ENCODE data around the gene IL36RN. TPM values are rescaled to one million over a fixed set of nuclear protein-coding genes. Genes with fewer than 3 reads are reported as not detected.

IL36RN gene
- total RNA-seq, 1 donor from 2014 or later: not detected

DNA sequence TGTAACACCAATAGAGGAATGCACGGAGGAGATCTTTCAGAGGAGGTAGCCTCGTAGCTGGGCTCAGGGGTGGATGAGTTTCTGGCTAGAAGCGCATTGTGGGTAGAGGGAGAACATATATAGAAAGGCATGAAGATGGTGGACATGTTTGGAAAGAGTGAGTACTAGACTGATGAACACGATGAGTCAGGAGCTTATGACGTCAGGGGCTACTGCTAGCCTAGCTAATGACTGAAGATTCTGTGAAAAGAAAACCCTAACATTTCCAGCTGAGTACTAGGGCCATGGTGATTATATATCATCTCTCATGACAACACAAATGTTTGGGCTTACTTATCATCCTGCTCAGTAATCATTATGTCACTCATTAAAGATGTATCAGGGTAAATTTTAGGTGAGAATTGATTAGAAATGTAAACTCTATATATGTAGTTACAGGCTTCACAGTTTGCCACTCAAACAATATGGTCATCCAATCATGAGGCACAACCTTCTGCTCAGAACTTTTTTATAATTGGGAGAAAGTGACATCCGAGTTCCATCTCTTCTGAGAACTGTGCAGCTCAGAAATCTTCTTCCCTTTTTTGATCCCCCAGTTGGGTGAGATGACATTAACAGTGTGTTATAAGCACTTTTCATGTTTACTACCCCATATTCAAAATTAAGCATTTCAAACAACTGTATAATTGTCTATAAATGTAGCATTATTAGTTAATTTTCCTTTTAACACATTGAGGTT lies 46.2 kb downstream of the IL36RN start:
- no peak for DNase-seq (ENCODE audit: low spot score, unreplicated experiment)
- TF ChIP-seq, protein P1, sequence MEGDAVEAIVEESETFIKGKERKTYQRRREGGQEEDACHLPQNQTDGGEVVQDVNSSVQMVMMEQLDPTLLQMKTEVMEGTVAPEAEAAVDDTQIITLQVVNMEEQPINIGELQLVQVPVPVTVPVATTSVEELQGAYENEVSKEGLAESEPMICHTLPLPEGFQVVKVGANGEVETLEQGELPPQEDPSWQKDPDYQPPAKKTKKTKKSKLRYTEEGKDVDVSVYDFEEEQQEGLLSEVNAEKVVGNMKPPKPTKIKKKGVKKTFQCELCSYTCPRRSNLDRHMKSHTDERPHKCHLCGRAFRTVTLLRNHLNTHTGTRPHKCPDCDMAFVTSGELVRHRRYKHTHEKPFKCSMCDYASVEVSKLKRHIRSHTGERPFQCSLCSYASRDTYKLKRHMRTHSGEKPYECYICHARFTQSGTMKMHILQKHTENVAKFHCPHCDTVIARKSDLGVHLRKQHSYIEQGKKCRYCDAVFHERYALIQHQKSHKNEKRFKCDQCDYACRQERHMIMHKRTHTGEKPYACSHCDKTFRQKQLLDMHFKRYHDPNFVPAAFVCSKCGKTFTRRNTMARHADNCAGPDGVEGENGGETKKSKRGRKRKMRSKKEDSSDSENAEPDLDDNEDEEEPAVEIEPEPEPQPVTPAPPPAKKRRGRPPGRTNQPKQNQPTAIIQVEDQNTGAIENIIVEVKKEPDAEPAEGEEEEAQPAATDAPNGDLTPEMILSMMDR (IDR thresholded peaks at IDR 0.05; ENCODE audit: unreplicated experiment): no peak
- no peak overlapping the region for H3K4me3 Mint-ChIP-seq (ENCODE audit: low read depth)
- H3K27me3 Mint-ChIP-seq: peaks cover 29% of the 10 kb centered on the region
- no peak overlapping the region for H3K27ac Mint-ChIP-seq
- peaks cover 2% of the 10 kb centered on the region for H3K4me1 Mint-ChIP-seq (ENCODE audit: low read depth)
- peaks cover 12% of the 10 kb centered on the region for H3K9me3 Mint-ChIP-seq (ENCODE audit: low read depth)
- no peaks in the 10 kb centered on the region for H3K36me3 Mint-ChIP-seq (ENCODE audit: insufficient read depth)

DNA sequence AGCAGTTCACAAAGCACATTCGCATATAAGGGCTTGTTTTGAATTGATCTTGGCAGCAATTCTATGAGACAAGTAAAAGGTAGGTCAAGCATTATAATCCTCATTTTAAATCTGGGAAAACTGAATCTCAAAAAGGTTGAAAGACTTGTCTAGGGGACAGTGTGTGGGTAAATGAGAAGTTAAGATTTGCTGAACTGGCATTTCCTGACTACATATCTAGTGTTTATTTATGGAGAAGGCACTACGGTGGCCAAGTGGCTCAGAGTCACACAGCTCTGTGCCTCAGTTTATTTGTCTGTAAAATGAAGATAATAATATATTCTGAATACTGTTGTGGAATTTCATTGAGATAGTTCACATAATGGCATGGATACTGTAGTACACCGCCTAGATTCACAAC lies 52.1 kb downstream of the IL36RN start:
- H3K4me1 Mint-ChIP-seq (ENCODE audit: low read depth): no peaks in the 10 kb centered on the region
- no peaks in the 10 kb centered on the region for H3K9me3 Mint-ChIP-seq (ENCODE audit: low read depth)
- TF ChIP-seq, protein P1 (IDR thresholded peaks at IDR 0.05; ENCODE audit: unreplicated experiment): no peak
- H3K36me3 Mint-ChIP-seq (ENCODE audit: insufficient read depth): no peaks in the 10 kb centered on the region
- H3K27ac Mint-ChIP-seq: no peak overlapping the region
- peaks cover 13% of the 10 kb centered on the region for H3K27me3 Mint-ChIP-seq
- no peak for DNase-seq (ENCODE audit: low spot score, unreplicated experiment)
- H3K4me3 Mint-ChIP-seq (ENCODE audit: low read depth): no peak overlapping the region

DNA sequence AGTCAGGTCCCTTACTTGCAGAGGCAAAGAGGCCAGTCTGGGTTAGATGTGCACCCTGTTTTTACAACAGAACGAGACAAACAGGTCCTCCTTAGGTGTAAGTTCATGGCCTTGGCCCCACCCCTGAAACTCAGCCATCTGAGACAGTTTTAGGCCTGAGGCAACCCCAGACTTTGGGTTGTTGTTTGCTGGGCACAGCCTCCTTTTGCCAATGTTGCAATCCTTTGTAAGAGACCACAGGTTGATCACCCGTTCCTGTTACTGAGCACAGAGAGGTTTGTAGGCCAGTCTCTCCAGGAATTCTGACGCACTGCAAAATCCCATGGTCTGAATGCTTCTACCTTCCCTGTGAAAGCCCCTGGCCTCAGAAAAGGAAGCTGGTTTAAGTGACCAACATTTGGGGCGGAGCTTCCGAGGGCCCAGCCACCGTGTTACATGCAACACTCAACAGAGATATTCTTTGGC lies 52.9 kb downstream of the IL36RN start:
- Mint-ChIP-seq H3K4me3 (ENCODE audit: low read depth) (no peak overlapping the region), H3K4me1 (ENCODE audit: low read depth) (no peaks in the 10 kb centered on the region), H3K27ac (no peak overlapping the region), H3K36me3 (ENCODE audit: insufficient read depth) (no peaks in the 10 kb centered on the region), H3K9me3 (ENCODE audit: low read depth) (no peaks in the 10 kb centered on the region), H3K27me3 (peaks cover 12% of the 10 kb centered on the region)
- TF ChIP-seq, protein P1 (IDR thresholded peaks at IDR 0.05; ENCODE audit: unreplicated experiment): no peak
- DNase-seq (ENCODE audit: low spot score, unreplicated experiment): no peak

DNA sequence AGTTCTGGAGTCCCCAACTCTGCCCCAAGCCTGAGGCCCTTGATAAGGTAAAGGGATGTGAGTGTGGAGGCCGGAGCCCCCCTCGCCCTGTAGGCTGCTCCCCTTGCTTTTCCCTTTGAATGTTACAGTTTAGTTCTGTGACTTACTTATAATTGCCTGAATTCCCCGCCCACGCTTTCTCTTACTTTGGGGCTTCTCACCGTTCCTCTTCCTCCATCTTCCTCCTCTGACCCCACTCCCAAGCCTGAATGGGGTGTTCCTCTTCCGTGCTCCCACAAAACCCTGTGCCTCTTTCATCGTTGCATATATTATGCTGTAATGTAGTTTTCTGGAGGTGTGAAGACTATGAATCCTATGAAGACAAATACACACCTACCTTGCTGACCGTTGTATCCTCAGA lies 53.4 kb downstream of the IL36RN start:
- no peaks in the 10 kb centered on the region for H3K9me3 Mint-ChIP-seq (ENCODE audit: low read depth)
- no peaks in the 10 kb centered on the region for H3K36me3 Mint-ChIP-seq (ENCODE audit: insufficient read depth)
- TF ChIP-seq, protein P1 (IDR thresholded peaks at IDR 0.05; ENCODE audit: unreplicated experiment): no peak
- H3K4me3 Mint-ChIP-seq (ENCODE audit: low read depth): no peak overlapping the region
- peaks cover 8% of the 10 kb centered on the region for H3K27me3 Mint-ChIP-seq
- H3K27ac Mint-ChIP-seq: no peak overlapping the region
- no peaks in the 10 kb centered on the region for H3K4me1 Mint-ChIP-seq (ENCODE audit: low read depth)
- DNase-seq (ENCODE audit: low spot score, unreplicated experiment): no peak

DNA sequence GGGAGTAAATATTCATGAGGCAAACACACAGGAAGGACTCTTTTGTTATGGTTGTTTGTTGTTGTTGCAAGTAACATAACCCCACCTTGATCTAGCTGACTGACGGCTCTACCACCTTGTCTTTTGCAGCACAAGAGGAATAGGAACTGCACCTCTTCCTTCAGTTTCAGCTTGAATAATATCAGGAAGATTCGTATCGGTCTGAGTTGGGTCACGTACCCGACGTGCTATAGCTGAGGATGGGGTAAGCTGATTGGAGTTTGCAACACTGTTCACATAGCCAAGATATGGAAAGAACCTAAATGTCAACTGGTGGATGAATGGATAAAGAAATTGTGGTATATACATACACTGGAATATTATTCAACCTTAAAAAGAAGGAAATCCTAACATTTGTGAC lies 53.9 kb downstream of the IL36RN start:
- H3K27ac Mint-ChIP-seq: no peak overlapping the region
- no peaks in the 10 kb centered on the region for H3K36me3 Mint-ChIP-seq (ENCODE audit: insufficient read depth)
- no peaks in the 10 kb centered on the region for H3K9me3 Mint-ChIP-seq (ENCODE audit: low read depth)
- DNase-seq (ENCODE audit: low spot score, unreplicated experiment): no peak
- TF ChIP-seq, protein P1 (IDR thresholded peaks at IDR 0.05; ENCODE audit: unreplicated experiment): no peak
- H3K4me3 Mint-ChIP-seq (ENCODE audit: low read depth): no peak overlapping the region
- H3K4me1 Mint-ChIP-seq (ENCODE audit: low read depth): no peaks in the 10 kb centered on the region
- H3K27me3 Mint-ChIP-seq: peaks cover 8% of the 10 kb centered on the region

All from progenitor cell of endocrine pancreas (in vitro differentiated cells).